Activated CD4-positive, CD25-positive, alpha-beta regulatory T cell (primary cell): ENCODE data around the gene TNIP1.
A peak's percentile ranks its signal among the peaks of the same experiment; 100 is the strongest.

ENCODE experiments used
- DNase-seq, 4 experiments: peaks; one replicate each; lab custom pipeline; 2025; lab: John Stamatoyannopoulos, UW

Gene TNIP1

DNA sequence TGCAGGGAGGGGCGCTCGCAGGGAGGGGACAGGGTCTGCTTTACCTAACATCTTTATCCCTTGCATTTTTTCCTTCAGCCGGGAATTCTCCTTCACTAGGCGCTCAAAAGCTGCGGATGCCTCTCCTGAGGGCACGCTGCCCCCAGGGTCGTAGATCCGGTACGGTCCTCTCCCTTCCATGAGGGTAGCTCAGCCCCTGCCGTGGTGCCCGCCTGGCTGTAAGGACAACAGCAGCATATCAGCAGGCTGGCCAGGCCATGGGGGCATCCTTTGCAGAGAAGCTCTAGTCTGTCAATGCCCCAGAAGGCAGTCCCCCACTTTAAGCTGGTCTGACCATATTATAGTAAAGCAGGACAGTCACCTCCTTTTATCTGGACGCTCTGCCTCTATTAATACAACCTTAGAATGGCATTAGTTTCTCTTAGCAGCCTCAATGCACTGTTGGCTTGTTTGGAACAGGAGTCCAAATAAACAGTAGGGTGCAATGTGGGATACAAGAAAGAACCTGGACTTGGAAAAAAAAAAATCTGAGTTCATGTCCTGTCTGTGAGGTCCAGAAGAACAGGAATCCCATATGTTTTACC, 15.8 kb downstream of the TNIP1 start:
- no peak for DNase-seq

DNA sequence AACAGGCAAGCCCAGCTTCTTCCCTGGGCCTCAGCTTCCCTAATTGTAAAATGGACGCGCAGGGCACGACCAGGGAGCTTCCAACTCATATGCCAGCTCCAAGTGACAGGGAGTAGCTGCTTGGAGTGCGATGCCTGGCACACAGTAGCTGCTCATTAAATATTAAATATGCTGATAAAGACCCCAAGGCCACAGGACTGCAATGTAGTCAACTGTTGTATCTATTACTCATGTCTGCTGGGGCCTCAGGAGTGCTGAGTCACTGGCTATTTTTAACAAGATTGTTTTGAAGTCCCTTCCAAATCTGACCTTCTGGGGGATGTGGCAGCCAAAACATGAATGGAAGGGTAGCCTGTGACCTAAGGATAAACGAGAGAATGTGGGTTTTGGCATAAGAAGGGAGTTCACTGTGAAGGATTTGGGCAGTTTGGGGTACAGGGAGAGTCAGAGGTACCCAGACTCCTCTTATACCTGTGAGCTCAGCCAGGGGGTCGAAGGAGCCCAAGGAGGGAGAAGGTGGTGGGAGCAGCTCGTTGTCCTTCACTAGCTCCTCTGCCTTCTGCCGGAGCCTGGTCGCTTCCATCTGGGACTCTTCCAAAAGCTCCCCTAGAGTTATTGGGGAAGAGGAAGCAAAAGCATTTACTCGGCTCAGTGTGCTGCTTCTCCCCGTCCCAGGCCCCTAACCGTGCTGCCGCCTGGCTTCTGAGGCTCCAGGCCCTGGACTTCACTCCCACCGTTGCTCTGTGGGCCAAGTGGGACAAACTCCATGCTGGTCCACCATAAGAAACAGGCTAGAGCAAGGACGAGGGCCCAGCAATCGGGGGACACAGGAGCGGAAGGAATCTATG, 17.5 kb downstream of the TNIP1 start:
- DNase-seq, result no peak

DNA sequence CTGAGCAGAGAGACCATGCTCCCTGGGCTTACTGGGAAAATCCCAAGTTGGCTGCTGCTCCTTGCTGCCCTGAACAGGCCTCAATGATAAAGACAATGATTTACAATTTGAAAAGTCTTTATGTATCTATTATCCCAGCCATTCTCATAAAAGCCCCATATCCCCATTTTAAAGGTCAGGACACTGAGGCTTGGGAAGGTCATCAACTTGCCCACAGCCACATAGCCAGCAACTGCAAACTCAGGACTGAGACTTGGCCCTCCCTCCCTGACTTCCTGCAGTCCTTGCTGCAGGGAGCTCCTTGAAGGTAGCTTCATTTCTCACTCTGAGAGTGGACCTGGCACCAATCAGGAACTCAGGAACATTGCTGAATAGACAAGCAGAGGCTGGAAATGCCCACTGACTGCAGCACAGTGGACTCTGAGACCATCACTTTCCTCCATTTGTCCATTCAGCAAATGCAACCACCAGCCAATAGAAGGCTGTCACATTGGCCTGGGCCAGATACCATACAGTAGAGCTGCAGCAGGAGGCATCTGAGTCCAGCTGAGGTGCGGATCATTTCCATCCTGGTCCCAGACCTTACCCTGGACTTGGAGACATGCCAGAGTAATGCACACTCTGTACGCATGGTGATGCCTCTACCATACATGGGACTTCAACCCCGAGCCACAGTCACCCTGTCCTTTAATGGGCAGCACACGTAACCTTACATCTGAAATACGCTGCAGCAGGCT, 18.3 kb downstream of the TNIP1 start:
- no peak for DNase-seq

DNA sequence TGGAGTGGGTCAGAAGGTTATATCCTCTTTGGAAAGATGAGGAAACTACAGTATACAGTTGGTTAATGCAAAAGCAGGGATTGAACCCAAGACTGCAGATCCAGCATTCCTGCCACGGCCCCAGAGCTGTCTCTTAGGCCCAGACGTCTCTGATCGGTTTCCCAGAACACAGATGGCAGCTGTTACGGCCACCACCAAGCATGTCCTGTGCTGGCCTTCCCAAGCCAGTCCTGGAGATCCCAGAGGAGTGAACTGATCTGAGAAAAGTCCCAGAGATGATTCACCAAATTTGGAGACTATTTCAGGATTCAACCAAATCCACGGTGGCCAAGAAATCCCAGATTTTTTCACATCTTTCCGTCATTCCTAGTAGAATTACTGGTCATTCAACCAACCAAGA, 20.1 kb downstream of the TNIP1 start:
- DNase-seq, result no peak

DNA sequence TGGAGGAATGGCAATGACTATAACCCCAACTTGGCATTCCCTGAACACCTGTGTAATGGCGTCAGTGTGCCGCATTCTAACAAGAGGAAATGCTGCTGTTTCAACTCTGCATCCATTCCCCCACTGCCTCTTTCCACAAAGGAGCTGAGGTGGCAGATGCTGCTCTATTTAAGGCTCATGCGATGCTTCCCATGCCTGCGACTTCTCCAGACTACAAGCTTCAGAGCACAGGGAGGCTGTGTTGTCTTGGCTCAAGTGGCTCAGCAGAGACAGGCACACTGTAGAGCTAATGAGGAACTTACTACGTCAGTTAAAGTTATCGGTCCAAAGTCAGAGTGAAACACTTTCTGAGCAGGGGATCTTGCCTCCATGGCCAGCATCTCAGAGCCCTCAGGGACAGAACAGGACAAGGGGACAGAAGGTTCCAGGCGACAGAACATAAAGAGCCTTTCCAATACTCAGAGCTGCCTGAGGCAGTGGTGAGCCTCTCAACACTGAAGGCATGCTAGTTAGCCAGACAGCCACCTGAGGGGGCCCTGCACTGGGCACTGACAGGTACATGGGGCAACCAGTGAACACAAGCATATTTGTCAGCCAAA, 21.8 kb downstream of the TNIP1 start:
- DNase-seq, result no peak

DNA sequence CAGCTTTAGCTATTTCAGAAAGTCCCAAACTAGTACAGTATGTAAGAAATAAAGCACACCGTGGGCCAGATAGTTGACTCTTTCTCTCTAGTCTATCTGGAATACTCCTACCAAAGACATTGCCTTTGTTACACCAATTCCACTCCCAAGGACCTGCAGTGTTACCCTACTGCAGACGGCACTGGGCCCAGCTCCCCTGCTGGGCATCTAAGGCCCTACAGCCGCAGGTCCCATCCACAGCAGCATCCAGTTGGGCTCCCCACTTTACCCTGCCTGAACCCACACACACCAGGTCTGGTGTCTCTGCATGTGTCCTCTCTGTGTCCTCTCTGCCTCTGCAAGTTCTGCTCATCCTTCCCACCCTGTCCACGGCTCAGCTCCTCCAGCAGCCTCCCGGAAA, 22.5 kb downstream of the TNIP1 start:
- no peak for DNase-seq

DNA sequence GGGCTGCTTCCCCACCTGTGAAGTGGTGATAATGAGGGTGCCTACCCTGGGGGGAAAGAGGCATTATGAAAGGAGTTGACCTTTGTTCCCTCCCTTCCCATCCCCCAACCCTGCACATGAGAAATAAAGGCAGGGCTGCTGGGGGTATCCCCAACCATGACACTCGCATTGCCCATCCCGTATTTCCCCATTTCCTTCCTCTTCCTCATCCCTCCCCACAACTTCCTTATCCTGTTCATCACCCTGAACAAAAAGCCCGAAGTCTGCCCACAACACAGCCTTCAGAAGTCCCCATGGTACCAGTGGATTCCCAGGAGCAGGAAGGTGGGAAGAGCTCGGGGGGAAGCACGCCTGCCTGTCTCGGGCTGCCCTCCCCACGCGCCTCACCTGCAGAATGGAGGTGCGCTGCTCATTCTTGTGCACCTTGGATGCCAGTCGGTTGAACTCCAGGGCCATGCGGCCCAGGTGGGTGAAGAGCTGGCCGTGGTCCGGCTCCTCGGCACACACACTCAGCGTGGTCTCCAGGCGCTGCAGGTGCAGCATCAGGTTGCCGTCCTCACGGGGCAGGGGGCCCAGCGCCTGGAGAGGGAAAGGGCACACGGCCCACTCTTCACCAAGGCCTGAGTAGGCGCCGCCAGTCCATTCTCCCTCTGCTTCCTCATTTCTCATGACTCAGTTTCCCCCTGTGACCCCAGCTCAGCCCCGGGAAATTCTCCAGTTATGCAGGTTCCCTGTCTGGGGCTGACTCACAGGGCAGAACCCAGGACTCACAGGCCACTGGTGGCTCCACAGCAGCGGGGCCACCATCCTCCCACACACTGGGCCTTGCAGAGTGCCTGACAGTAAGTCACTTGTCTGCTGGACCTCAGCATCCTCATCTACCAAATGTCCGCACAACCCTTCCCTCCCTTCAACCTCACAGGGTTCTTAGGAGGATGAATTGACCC, 24.2 kb downstream of the TNIP1 start:
- DNase-seq, result no peak

DNA sequence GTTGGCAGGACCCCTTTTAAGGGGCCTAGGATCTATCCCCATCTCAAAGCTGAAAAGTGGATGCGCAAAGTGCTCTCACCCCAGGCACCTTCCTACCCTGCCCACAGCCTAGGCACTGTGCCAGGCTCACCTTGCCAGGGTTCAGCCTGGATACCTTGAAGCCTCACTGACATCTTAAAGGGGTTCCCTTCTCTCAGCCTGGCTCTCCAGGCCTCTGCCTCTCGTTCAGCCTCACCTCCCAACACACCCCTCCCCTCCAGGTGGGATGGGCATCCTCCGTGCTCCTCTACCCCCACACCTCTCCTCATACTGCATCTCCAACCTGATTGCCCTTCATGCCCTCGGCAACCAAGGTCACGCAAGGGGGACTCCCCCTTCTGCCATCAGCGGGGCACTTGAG, 25.5 kb downstream of the TNIP1 start:
- DNase-seq, result no peak

DNA sequence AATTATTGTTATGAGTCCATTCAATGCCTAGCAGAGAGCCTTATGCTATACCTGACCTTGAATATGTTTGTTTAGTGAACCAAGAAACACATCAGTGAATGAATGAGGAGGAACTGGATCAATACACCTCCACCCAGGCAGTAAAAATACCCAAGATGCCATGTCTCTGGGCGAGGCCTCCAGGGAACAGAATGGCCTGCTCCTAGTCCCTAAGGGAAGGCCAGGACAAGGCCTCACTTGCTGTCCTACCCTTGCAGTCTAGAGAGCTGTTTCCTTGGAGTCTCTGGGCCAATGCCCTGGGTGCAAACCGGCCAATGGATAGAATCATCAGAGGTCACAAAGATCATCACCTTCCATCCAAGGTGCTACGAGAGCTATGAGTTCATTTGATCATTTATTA, 26.1 kb downstream of the TNIP1 start:
- DNase-seq, result no peak

DNA sequence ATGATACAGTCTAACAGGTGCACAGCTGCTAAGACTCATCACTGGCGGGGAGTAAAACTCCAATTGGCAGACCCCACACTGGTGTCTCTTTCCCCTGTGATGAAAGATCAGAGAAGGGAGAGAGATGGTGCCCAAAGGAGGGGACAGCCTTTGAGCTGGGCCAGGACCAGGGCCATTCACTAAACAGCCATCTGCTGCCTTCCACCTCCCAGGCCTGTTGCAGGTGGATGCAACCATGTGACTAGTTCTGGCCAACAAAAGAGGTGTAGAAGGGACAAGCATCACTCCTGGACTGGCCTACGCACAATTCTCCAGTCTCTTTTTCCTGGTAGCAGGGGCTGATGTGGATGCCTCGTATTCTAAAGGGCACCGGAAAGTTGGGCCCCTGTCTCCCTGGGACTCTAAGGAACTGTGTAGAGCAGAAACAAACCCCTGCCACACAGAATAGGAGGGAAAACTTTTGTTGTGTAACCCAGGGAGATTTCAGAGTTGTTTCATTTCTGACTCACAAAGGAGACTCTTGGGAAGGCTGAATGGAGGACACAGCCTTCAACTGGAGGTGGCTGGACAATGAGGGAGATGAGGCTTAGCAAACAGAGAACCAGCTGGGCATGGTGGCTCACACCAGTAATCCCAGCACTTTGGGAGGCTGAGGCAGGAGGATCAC, 26.9 kb downstream of the TNIP1 start:
- no peak for DNase-seq

DNA sequence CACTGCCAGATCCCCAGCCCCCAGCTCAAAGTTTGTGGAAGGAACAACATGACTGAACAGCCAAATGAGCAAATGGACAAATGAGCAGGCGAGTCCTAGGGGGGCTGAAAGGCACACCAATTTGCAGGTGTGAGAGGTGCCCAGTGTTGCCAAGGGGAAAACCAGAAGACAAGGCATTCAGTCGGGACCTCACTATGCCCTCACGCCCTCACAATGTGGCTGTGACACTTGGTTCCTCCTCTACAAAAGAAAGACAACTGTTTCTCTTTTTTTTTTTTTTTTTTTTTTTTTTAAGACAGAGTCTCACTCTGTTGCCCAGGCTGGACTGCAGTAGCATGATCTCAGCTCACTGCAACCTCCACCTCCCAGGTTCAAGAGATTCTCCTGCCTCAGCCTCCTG, 28.0 kb downstream of the TNIP1 start:
- DNase-seq, result no peak

DNA sequence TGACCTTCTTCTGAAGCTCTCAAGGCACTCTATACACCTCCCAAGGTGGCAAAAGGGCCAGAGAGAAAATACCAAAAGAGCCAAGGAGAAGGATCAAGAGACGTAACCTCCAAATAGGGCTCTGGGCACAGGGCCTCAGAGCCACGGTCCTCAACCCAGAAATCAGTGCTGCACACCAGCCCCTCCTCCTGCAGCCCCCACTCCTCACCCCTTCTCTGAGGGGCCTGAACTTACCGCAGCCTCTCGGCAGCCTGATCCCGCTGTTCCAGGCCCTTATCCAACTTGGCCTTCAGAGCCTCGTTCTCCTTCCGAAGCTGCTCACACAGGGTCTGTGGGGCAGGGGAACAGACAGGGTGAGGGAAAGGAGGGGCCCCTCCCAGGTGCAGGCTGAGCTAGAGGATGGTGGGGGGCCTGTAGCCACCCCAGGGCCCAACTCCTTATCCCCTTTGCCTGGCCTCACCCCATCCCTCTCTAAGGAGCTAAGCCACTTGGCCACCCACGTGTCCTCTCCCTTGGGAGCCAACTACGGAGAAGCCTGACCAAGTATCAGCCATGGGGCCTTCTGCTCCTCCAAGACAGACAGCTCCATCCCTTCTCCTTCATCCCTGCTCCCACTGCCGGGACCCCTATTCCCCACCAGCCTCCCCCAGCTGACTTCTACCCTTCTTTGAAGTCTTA, 28.8 kb downstream of the TNIP1 start:
- no peak for DNase-seq

DNA sequence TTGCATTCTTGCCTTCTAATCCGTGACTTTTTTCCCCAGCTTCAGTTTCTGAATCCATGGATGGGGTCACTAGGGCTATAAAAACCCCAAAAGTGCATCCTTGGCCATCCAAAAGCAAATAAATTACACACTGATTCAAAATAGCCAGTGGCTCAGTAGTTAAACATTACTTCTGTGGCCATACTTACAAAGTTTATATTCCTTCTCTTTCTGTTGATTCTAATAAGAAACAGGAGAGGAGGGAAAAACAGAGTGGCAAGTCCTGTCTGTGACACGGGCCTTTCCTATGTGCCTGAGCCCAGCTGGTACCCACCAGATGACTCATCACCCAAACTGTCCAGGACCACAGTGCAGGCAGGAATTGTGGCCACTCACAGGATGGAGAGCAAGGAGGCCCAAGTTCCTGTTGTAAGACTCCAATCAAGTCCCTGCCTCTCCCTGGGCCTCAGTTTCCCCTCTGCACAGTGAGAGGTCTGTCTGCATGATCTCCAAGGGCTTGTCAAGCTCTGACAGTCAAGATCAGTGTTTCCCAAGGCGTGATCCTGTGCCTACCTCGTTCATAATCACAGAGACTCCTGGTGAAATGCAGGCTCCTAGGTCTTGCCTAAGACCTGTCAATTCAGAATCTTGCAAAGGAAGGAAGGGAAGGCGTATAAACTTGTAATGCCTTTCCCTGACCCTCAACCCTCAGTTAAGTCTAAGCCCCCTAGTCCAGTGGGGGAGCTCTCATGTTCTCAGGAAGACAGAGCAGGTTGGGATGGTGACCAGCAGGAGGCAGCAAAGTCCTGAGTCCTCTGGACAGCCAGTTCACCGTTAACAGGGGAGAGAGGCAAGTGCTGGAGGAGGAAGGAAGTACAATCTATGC, 29.5 kb downstream of the TNIP1 start:
- peak; percentile 26 to 65 (median 48) for DNase-seq

DNA sequence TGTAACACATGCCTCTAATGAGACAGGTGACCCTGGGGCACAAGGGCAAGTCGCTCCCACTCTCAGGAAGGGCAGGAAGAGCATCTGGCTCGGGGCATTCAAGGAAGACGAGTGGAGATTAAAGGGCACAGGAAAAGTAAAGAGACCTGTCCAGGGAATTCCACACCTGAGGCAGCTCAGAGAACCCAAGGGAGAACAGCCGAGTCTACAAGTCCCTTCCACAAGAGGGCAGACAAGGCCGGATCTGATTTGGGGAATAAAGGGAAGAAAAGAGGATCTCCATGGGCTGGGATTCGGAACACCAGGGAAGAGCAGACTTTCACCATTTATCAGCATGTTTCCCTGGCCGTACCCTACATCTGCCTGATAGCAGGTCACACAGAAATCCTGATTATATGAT, 32.3 kb downstream of the TNIP1 start:
- no peak for DNase-seq

DNA sequence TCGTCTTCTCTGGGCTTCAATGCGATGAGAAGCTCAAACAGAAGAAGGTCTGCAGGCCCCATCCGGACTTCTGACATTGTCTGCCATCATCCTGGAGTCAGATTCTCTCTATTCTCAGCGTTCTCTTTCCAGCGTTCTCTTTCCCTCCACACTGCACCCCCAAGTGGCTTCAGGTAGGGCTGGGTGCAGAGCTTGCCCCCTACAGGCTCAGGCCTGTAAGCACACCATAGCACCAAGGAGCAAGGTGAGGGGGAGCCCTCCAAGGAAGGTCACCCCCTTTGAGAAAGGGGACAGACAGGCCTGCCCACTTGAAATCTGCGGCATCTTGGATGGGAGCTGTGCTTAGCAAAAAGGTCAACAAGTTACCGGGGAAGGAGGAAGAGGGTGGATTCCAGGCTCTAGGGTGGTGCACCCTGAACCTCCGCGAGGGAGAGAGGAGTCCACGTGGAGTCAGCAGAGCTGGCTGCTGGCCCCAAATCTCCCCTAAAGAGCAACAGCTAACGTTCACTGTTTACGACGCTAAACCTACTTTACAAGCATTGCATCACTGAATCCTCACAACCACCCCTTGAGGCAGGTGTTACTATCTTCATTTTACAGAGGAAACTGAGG, 32.9 kb downstream of the TNIP1 start:
- no peak for DNase-seq

DNA sequence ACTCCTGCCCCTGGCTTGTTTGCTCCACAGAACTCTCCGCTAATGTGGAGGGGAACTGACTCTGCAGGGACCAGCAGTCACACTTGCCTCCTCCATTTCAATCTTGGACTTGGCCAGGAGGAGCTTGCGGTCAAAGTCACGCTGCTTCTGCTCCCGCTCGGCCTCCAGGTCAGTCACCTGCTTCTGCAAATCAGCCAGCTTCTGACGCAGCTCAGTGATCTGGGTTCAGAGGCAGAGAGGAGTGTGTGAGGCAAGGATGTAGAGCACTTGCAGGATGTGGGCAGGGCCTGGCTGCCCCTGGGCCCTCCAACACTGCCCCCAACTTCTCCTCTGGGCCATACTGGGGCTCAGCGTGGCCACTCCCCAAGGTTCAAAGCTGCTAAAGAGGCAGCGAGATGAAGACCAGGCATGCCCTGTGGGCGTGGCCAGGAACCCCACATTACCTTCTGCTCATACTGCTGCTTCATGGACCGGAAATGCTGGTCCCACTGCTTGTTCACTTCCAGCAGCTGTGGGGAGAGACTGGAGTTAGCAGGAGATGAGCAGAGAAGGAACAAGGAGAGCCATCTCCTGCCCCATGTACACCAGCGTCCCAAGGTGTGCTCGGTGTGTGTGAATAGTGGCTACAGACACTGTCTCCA, 38.3 kb downstream of the TNIP1 start:
- DNase-seq, result no peak

DNA sequence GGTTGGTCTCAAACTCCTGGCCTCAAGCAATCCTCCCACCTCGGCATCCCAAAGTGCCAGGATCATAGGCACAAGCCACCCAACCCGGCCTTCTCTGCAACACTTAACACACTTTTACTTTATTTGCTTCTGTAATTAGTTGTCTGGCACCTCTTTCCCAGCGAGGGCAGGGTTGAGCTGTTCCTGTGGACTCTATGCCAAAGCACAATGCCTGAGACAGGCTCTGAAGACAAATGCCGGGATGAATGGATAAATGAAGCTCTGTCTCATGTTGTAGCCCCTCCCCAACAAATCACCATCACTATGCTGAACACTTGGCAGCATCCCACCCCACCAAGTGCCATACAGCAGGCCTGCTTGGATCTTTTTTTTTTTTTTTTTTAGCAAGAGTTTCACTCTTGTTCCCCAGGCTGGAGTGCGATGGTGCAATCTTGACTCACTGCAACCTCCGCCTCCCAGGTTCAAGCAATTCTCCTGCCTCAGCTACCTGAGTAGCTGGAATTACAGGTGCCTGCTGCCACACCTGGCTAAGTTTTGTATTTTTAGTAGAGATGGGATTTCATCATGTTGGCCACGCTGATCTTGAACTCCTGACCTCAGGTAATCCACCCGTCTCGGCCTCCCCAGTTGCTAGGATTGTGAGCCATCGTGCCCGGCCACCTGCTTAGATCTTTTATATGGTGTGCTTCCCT, 39.1 kb downstream of the TNIP1 start:
- DNase-seq, result no peak

DNA sequence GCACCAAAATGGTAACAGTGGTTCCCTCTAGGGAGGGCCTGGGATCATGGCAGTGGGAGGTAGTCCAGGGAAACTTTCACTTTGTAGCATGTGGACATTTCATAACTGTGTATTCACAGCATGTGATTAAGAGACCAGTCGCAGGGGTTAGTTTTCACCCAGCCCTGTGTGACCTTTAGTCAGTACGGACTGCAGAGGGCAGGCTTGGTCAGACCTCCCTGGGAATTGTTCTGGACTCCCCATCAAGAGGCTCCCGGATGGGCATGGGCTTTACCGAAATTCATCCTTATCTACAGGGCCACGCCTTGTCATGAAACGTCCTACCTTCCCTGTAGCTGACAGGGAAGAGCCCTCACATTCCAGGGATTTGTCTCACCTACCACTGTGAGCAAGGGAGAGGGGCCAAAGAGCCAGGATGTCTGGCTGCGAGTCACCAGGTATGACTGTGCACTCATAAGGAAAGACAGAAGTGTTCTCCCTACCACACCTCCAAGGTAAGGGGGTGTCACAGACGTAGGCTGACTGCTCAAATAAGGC, 40.6 kb downstream of the TNIP1 start:
- DNase-seq, result no peak
